ENCODE results near the gene ELOVL7.
"Not testable (repeated sequence)": the region's sequence is repeated elsewhere in the genome, so short reads cannot be mapped to it uniquely, and the experiment has no call there.

The ELOVL7 gene

DNA sequence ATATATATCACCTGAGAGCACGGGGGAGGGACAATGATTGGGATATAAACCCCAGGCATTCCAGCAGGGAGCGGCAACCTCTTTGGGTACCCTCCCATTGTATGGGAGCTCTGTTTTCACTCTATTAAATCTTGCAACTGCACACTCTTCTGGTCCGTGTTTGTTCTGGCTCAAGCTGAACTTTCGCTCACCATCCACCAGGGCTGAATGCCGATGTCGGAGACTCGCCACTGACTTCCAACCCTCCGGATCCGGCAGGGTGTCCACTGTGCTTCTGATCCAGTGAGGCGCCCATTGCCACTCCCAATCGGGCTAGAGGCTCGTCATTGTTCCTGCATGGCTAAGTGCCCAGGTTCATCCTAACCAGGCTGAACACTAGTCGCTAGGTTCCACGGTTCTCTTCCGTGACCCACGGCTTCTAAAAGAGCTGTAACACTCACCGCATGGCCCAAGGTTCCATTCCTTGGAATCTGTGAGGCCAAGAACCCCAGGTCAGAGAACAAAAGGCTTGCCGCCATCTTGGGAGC lies 48.6 kb downstream of the ELOVL7 start:
- DNase-seq (ENCODE audit: low read depth in 4 of 4, low spot score in 1 of 4) = not testable (repeated sequence)

- DNase-seq (ENCODE audit: low read depth in 4 of 4, low spot score in 1 of 4) = no peak
These were observed 49.4 kb downstream of the ELOVL7 start for GRCh38 chr5:60794691-60795090.

DNA sequence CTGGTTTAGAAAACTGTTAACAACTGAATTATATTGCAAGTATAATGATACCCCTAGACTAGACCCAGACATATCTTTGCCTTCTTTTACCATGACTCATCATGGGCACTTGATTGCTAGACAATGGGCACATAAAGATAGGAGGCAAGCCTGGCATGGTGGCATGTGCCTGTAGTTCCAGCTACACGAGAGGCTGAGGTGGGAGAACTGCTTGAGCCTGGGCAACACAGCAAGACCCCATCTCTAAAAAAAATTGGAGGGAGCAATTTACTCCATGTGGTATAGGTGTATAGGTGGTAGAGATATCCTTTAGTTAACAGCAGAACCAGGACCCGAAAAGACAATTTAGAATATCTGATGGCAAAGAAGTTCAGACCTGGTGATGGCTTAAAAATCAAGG lies 51.6 kb downstream of the ELOVL7 start:
- no peak for DNase-seq (ENCODE audit: low read depth in 4 of 4, low spot score in 1 of 4)

DNA sequence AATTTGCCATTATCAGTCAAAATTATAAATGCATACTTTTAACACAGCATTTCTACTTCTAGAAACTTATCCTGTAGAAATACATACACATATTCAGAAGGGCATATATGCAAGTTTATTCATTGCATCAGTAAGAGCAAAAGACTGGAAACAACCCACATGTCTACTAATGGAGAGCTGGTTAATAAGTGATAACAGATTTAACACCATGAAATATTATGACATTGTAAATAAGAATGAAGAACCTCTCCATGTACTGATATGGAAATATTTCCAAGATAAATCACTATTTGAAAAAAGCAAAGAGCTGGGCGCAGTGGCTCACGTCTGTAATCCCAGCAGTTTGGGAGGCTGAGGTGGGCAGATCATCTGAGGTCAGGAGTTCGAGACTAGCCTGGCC lies 54.5 kb downstream of the ELOVL7 start:
- no peak for DNase-seq (ENCODE audit: low read depth in 4 of 4, low spot score in 1 of 4)

DNA sequence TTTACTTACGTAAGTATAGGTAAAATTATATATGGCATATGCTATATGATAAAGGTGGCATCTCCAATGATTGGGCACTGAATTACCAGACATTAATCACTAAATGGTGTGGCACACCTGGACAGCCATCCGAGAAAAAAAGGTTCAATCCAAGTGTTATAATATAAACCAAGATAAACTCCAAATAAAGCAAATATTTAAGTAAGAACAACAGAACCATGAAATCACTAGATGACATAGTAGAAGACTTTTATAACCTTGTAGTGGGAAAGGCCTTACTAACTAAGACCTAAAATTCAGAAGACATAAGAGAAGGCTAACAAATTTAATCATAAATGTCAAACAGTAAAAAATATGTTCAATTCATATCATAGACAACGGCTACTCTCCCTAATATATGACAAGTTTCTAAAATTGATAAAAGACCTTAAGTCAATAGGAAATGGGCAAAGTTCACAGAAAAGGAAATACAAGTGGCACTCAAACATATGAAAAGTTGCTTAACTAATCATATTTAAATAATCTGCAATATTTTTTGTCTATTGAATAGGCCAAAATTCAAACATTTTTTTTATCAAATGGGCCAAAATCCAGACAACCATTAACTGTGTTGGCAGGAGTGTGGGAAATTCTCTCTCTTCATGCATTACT lies 55.1 kb downstream of the ELOVL7 start:
- DNase-seq (ENCODE audit: low read depth in 4 of 4, low spot score in 1 of 4) = no peak

DNA sequence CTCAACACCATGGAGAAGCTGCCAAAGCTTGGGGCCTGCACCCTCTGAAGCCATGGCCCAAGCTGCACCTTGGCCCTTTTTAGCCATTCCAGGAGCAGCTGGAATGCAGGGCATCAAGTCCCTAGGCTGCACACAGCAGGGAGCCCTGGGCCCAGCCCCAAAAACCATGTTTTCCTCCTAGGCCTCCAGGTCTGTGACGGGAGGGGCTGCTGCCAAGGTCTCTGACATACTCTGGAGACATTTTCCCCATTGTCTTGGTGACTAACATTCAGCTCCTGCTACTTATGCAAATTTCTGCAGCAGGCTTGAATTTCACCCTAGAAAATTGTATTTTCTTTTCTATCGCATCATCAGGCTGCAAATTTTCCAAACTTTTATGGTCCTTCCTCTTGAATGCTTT lies 64.6 kb downstream of the ELOVL7 start:
- no peak for DNase-seq (ENCODE audit: low read depth in 4 of 4, low spot score in 1 of 4)

DNA sequence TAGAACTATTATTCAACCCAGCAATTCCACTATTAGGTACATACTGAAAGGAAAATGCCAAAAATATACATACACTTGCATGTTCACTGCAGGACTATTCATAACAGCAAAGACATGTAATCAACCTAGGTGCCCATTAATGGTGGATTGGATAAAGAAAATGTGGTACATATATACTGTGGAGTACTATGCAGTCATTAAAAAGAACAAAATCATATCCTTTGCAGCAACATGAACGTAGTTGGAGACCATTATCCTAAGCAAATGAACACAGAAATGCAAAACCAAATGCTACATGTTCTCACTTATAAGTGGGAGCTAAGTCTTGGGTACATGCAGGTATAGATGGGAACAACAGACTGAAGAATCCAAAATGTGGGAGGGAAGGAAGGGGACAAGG lies 67.7 kb downstream of the ELOVL7 start:
- no peak for DNase-seq (ENCODE audit: low read depth in 4 of 4, low spot score in 1 of 4)

DNA sequence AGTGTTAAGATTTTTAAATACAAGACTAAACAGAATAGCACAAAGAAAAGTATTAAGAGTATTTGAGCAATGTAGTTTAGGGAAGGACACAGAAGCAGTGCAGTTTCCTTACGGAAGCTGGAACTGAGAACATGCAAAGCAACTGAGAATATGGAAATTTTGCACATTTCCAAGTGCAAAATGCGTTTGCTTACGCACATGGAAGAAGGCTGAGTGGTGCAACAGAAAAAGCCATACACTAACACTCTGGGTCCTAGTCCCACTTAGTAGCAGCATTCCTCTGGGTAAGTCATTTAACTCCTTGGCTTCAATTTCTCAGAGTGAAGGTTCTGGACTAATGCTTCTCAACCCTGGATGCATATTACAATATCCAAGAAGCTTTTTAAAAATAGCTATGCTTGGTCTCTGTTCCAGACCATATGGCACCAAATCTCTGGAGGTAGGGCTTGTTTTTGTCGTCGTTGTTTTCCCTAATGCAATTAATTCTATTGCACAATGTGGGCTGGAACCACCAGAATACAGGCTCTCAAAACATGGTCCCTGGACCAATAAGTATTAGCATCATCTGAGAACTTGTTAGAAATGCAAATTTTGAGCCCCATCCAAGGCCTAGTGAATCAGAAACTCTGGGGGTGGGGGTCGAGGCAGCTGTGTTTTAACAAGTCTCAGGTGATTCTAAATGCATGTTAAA lies 78.9 kb downstream of the ELOVL7 start:
- no peak for DNase-seq (ENCODE audit: low read depth in 4 of 4, low spot score in 1 of 4)

DNA sequence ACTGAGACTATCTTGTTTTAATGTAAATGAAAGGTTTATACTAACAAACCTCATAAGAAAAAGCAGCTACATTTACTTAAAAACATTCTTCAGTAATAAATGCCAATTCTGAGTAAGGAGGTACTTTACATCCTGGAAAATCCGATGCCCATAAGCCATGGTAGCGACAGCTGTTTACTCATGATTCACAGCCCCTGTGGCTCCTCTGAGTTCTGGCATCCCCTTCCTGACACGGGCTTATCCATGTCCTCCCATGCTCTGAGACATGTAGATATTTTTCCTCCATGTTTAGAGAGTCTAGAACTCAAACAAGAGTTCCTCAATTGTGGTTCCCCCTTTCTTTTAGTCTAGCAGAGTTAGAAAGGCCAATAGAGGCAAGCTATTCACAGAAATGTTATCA lies 81.0 kb downstream of the ELOVL7 start:
- no peak for DNase-seq (ENCODE audit: low read depth in 4 of 4, low spot score in 1 of 4)

DNA sequence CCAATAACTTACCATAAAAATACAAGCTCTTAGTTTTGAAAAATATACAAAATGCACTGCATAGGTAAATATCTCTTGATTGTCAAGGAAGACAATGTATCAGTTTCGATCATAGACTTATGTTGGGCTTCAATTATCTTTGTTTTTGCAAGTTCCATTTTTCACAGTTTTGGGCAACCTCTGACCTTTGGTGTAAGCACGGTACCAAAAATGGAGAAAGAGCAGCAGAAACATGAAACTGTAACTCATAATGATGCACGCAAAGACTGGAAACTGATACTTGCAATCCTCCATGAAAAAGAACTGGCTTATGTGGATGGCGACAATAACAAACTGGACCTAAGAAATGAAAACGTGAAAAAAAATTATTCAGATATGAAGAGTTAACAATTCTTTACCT lies 89.6 kb downstream of the ELOVL7 start:
- no peak for DNase-seq (ENCODE audit: low read depth in 4 of 4, low spot score in 1 of 4)

DNA sequence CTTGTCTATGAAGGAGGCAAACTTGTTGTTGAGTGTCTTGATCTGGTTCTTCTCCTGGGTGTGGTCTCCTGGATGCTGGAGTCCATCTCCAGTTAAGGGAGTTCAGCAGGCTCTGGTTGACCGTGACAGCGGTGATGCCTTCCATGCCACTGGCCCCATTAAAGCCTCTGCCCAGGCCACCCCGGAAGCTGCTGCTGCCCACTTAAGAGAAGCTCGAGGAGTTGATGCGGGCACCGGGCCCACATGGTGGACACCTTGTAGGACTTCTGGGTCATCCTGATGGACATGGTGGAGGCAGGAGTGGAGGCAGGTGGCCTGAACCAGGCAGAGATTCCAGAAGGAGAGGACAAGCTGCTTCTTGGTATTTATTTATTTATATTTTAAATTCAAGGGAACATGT lies 99.4 kb downstream of the ELOVL7 start:
- DNase-seq (ENCODE audit: low read depth in 4 of 4, low spot score in 1 of 4) = no peak

DNA sequence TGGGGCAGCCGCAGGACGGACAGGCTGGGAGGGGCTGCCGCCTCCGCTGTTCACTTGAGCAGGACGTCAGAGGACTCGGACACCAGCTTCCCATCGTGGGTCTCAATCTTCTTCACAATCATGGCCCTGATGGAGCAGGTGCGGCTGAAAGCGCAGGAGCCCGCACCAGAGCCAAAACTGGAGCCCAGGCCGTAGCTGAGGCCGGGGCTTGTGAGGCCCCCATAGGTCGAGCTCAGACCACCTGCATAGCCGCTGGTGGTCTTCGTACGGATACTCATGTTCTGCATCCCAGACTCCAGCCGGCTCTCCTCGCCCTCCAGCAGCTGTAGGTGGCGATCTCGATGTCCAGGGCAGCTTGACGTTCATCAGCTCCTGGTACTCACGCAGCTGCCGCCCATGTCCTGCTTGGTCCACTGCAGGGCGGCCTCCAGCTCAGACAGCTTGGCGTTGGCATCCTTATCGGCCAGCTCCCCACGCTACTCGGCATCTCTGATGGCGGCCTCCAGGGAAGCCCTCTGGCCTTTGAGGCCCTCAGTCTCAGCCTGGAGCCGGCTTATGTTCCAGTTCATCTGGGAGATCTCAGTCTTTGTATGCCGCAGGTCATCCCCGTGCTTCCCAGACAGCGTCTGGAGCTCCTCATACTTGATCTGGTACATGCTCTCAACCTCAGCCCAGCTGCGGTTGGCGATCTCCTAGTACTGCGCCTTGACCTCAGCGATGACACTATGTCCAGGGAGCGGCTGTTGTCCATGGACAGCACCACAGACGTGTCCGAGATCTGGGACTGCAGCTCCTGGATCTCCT lies 100.4 kb downstream of the ELOVL7 start:
- DNase-seq (ENCODE audit: low read depth in 4 of 4, low spot score in 1 of 4) = no peak

GRCh38 chr5:60740322-60740721 lies 103.7 kb downstream of the ELOVL7 start:
- no peak for DNase-seq (ENCODE audit: low read depth in 4 of 4, low spot score in 1 of 4)

DNA sequence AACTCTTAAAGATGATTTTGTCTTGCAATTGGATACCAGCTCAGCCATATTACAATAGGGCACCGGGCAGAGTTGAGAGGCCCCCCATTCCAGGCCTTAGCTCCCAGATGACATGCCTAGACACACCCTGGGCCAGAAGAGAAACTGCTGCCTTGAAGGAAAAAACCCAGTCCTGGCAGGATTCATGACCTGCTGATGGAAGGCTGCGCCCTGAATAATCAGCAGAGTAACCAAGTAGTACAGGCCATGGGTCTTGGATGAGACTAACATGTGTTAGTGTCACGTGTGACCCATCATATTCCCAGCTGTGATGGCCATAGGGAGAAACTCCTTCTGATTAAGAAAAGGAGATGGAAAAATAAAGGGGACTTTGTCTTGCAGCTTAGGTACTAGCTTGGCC lies 105.1 kb downstream of the ELOVL7 start:
- no peak for DNase-seq (ENCODE audit: low read depth in 4 of 4, low spot score in 1 of 4)

DNA sequence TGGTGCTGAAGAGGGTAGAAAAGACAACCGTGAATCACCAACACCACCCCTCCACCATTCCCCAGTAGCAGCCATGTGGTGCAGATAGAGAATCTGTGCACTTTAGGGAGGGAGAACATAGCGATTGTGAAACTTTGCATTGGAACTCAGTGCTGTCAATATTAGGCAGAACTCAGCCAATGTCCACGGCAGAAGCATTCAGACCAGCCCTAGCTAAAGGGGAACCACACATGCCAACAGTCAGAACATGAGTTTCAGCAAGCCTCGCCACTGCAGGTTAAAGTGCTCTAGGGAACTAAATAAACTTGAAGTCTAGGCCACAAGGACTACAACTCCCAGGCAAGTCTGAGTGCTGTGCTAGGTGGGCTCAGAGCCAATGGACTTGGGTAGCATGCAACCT lies 105.6 kb downstream of the ELOVL7 start:
- DNase-seq (ENCODE audit: low read depth in 4 of 4, low spot score in 1 of 4) = no peak

DNA sequence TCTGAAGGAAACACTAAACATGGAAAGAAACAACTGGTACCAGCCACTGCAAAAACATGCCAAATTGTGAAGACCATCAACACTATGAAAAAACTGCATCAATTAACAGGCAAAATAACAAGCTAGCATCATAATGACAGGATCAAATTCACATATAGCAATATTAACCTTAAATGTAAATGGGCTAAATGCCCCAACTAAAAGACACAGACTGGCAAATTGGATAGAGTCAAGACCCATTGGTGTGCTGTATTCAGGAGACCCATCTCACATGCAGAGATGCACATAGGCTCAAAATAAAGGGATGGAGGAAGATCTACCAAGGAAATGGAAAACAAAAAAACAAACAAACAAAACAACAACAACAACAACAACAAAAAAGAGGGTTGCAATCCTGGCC lies 113.2 kb downstream of the ELOVL7 start:
- not testable (repeated sequence) for DNase-seq (ENCODE audit: low read depth in 4 of 4, low spot score in 1 of 4)

DNA sequence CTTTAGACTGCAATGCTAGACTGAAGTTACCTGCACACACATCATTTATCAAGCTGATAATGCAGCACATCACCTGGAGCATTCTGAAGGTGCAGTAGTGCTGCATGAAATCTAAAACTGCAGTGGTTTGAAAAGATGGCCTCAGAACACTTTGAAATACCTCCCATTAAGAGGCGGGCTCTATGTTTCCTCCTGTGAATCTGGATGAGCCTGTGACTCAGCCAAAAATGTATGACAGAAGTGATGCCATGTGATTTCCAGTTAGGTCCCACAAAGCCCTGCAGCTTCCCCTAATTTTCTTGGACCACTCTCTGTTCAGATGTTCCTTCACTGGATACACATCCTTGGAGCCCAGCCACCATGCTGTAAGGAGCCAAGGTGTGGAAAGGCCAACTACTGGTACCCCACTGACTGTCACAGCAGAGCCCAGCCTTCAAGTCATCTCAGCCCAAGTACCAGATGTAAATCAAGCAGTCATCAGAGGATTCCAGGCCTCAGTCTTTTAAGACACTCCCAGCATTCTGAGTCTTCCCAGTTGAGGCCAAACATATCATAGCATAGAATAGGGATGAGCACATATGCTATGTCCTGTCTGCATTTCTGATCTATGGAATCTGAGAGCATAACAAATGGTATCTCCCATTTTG lies 116.9 kb downstream of the ELOVL7 start:
- DNase-seq (ENCODE audit: low read depth in 4 of 4, low spot score in 1 of 4) = no peak

DNA sequence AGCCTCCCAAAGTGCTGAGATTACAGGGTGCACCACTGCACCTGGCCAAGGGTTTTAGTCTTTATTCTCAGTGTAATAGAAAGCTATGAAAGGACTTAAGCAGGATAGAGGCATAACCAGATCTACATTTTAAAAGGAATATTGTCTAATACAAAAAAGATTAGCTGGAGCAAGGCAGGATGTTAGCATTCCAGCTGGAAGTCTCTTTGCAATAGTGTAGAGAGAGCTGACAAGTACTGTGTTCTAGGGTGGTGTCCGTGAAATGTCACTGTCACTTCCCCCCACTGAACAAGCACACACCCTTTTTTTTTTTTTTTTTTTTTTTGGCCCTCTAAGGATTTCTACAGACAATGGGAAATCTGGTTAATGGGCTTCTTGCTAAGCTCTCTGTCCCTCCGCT lies 119.9 kb downstream of the ELOVL7 start:
- no peak for DNase-seq (ENCODE audit: low read depth in 4 of 4, low spot score in 1 of 4)

DNA sequence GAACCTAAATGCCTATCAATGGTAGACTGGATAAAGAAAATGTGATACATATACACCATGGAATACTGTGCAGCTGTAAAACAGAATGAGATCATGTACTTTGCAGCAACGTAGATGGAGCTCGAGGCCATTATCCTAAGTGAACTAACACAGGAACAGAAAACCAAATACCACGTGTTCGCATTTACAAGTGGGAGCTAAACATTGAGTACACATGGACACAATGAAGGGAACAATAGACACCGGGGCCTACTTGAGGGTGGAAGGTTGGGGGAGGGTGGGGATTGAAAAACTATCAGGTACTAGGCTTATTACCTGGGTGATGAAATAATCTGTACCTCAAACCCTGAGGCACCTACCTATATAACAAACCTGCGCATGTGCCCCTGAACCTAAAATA lies 121.7 kb downstream of the ELOVL7 start:
- no peak for DNase-seq (ENCODE audit: low read depth in 4 of 4, low spot score in 1 of 4)

DNA sequence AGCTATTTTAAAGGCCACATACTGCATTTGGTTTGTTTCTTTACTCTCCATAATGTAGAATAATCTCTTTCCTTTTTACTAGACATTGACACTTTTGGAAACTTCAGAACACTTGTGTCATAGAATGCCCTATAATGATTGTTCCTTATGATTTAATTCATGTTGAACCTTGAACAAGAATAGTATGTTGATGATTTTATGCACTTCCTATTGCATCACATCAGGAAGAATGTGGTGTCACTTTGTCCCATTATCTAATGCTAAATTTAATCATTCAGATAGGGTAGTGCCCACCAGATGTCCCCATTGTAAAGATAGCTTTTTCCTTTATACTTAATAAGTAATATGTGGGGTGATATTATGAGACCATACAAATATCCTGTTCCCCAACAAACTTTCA lies 124.7 kb downstream of the ELOVL7 start:
- no peak for DNase-seq (ENCODE audit: low read depth in 4 of 4, low spot score in 1 of 4)

DNA sequence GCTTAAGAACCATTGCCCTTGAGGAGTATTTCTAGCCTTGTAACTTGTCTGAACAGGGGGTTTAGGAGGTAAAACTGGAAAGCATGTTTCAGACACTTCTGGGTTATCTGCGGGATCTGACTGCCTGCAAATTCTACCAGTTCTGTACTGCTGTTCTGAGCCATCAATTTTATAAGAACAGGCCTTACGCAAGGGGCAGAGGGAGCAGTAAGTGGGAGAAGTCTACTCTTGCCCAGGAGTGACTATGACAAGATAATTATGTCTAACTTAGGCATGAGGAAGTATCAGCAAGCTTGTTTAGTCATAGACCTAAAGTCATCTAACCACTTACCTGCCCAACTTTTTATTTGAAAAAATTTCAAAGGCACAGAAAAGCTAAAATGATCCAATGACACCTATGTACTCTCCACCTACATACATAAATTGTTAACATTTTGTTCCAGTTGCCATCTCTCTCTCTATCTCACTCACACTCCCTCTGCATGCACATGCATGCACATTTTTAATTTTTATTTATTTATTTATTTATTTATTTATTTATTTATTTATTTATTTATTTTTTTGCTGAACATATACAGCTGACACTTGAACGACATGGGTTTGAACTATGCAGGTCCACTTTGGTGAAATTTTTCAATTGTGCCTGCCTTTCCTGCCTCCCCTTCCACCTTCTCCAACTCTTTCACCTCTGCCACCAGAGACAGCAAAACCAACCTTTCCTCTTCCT lies 125.7 kb downstream of the ELOVL7 start:
- DNase-seq (ENCODE audit: low read depth in 4 of 4, low spot score in 1 of 4) = no peak
